ENCODE data around the gene KCNMB3. TPM values are rescaled to one million over a fixed set of nuclear protein-coding genes. Genes with fewer than 3 reads are reported as not detected.
"Not testable (repeated sequence)": the region's sequence is repeated elsewhere in the genome, so short reads cannot be mapped to it uniquely, and the experiment has no call there.

Gene KCNMB3
- total and polyA plus RNA-seq, 2 of the 8 experiments (the other 6 are each of a cell fraction or from before 2014, with no cell fraction given), result 1.7 to 2.0 TPM

GRCh38 chr3:179242859-179243258 lies 8.1 kb downstream of the KCNMB3 start:
- H2BK20ac ChIP-seq (ENCODE audit: low read length); H3K18ac ChIP-seq (ENCODE audit: extremely low read depth, low read length); H3K36me3 ChIP-seq (ENCODE audit: control insufficient read depth in 2 of 4, insufficient read depth in 4 of 4, low read length in 3 of 4); H4K5ac ChIP-seq (ENCODE audit: insufficient read length, low read depth, low read length); H3K4me1 ChIP-seq (replicated peaks in 1 of 4; ENCODE audit: control insufficient read depth in 3 of 4, insufficient read depth in 4 of 4, low read length in 3 of 4); H3K4ac ChIP-seq (replicated peaks; ENCODE audit: insufficient read length, low read depth, low read length); H3K14ac ChIP-seq (ENCODE audit: insufficient read length); H4K8ac ChIP-seq (ENCODE audit: extremely low read depth, insufficient read depth, low read length); H2BK12ac ChIP-seq (ENCODE audit: low read depth, low read length); H3K4me2 ChIP-seq (ENCODE audit: insufficient read depth in 1 of 2, low read depth in 2 of 2, low read length in 2 of 2); H2AK5ac ChIP-seq (ENCODE audit: low read depth, low read length); H3K27ac ChIP-seq (ENCODE audit: low read depth, low read length); H3K27me3 ChIP-seq (replicated peaks in 1 of 4; ENCODE audit: control insufficient read depth in 3 of 4, extremely low read depth in 1 of 4, insufficient read depth in 3 of 4, low read length in 3 of 4); FAIRE-seq; H3K79me2 ChIP-seq (ENCODE audit: control insufficient read depth in 1 of 2, insufficient read depth in 2 of 2, low read length in 2 of 2); H2BK5ac ChIP-seq (ENCODE audit: low read depth, low read length); H3K4me3 ChIP-seq (ENCODE audit: extremely low read depth in 1 of 4, insufficient read depth in 2 of 4, low read depth in 3 of 4, low read length in 4 of 4); H3K23me2 ChIP-seq (ENCODE audit: low read depth, low read length); H2BK15ac ChIP-seq (ENCODE audit: low read length); H3K9me3 ChIP-seq (ENCODE audit: insufficient read depth in 2 of 2, low read depth in 1 of 2, low read length in 1 of 2); H3K79me1 ChIP-seq (ENCODE audit: low read depth, low read length); POLR2A ChIA-PET (ENCODE audit: partially characterized antibody); H3K9ac ChIP-seq (replicated peaks in 1 of 4; ENCODE audit: extremely low read depth in 1 of 4, low read depth in 3 of 4, low read length in 3 of 4); CTCF ChIA-PET (ENCODE audit: partially characterized antibody); H4K91ac ChIP-seq (replicated peaks; ENCODE audit: insufficient read length, low read length); H4K20me1 ChIP-seq (replicated peaks in 1 of 2; ENCODE audit: control insufficient read depth in 1 of 2, insufficient read depth in 2 of 2, low read length in 2 of 2); H2BK120ac ChIP-seq (replicated peaks; ENCODE audit: low read depth, low read length); H3K23ac ChIP-seq (ENCODE audit: insufficient read length); H3K56ac ChIP-seq (replicated peaks; ENCODE audit: insufficient read length, low read depth, low read length); H2AFZ ChIP-seq (ENCODE audit: low read length); DNase-seq (ENCODE audit: low read depth in 1 of 2, low spot score in 2 of 2): not testable (repeated sequence)
- WGBS, 2 experiments (ENCODE audit: extremely low coverage in 1 of 2, insufficient coverage in 1 of 2, insufficient read length in 1 of 2, insufficient replicate concordance in 2 of 2, low coverage in 1 of 2, low lambda C conversion rate in 2 of 2, missing lambda C conversion rate in 1 of 2), result 100% methylated on average over 1 of the region's 2 CpGs; no CpG with 5 or more reads in 1 of the 2 experiments

GRCh38 chr3:179240299-179240698 lies 10.6 kb downstream of the KCNMB3 start:
- H3K36me3 ChIP-seq (ENCODE audit: control insufficient read depth in 2 of 4, insufficient read depth in 4 of 4, low read length in 3 of 4); H2BK15ac ChIP-seq (ENCODE audit: low read length); H2BK120ac ChIP-seq (replicated peaks; ENCODE audit: low read depth, low read length); H2BK5ac ChIP-seq (ENCODE audit: low read depth, low read length); POLR2A ChIA-PET (ENCODE audit: partially characterized antibody); H3K4me2 ChIP-seq (ENCODE audit: insufficient read depth in 1 of 2, low read depth in 2 of 2, low read length in 2 of 2); H3K23me2 ChIP-seq (ENCODE audit: low read depth, low read length); H3K27me3 ChIP-seq (replicated peaks in 1 of 4; ENCODE audit: control insufficient read depth in 3 of 4, extremely low read depth in 1 of 4, insufficient read depth in 3 of 4, low read length in 3 of 4); H4K5ac ChIP-seq (ENCODE audit: insufficient read length, low read depth, low read length); H3K4me3 ChIP-seq (ENCODE audit: extremely low read depth in 1 of 4, insufficient read depth in 2 of 4, low read depth in 3 of 4, low read length in 4 of 4); H3K18ac ChIP-seq (ENCODE audit: extremely low read depth, low read length); H3K4me1 ChIP-seq (replicated peaks in 1 of 4; ENCODE audit: control insufficient read depth in 3 of 4, insufficient read depth in 4 of 4, low read length in 3 of 4); H3K79me2 ChIP-seq (ENCODE audit: control insufficient read depth in 1 of 2, insufficient read depth in 2 of 2, low read length in 2 of 2); DNase-seq (ENCODE audit: low read depth in 1 of 2, low spot score in 2 of 2); H3K9me3 ChIP-seq (ENCODE audit: insufficient read depth in 2 of 2, low read depth in 1 of 2, low read length in 1 of 2); H3K56ac ChIP-seq (replicated peaks; ENCODE audit: insufficient read length, low read depth, low read length); FAIRE-seq; H3K27ac ChIP-seq (ENCODE audit: low read depth, low read length); H2AK5ac ChIP-seq (ENCODE audit: low read depth, low read length); H2AFZ ChIP-seq (ENCODE audit: low read length); H3K4ac ChIP-seq (replicated peaks; ENCODE audit: insufficient read length, low read depth, low read length); H3K9ac ChIP-seq (replicated peaks in 1 of 4; ENCODE audit: extremely low read depth in 1 of 4, low read depth in 3 of 4, low read length in 3 of 4); H2BK12ac ChIP-seq (ENCODE audit: low read depth, low read length); H3K23ac ChIP-seq (ENCODE audit: insufficient read length); H3K14ac ChIP-seq (ENCODE audit: insufficient read length); H3K79me1 ChIP-seq (ENCODE audit: low read depth, low read length); H4K91ac ChIP-seq (replicated peaks; ENCODE audit: insufficient read length, low read length); H4K8ac ChIP-seq (ENCODE audit: extremely low read depth, insufficient read depth, low read length); H2BK20ac ChIP-seq (ENCODE audit: low read length); H4K20me1 ChIP-seq (replicated peaks in 1 of 2; ENCODE audit: control insufficient read depth in 1 of 2, insufficient read depth in 2 of 2, low read length in 2 of 2); CTCF ChIA-PET (ENCODE audit: partially characterized antibody): not testable (repeated sequence)
- WGBS, 2 experiments (ENCODE audit: extremely low coverage in 1 of 2, insufficient coverage in 1 of 2, insufficient read length in 1 of 2, insufficient replicate concordance in 2 of 2, low coverage in 1 of 2, low lambda C conversion rate in 2 of 2, missing lambda C conversion rate in 1 of 2), result 69% methylated on average over 1 of the region's 1 CpG; no CpG with 5 or more reads in 1 of the 2 experiments
